CD4-positive, alpha-beta T cell (primary cell): Measurements from ENCODE around the gene MBNL1. TPM values are rescaled to one million over a fixed set of nuclear protein-coding genes. Genes with fewer than 3 reads are reported as not detected.
A peak's percentile ranks its signal among the peaks of the same experiment; 100 is the strongest.

ENCODE experiments used
- ATAC-seq: fragments of 200-7000 bp; cut with Tn5 transposase; one replicate; pipeline ENCODE4 v1.10.0; 2022; ENCODE audit warnings: mild to moderate bottlenecking; ENCODE audit not compliant: poor library complexity
- CTCF ChIA-PET: fragments of 350-600 bp; sonication (Branson Sonifier 250); formaldehyde crosslinking; loops from one replicate; lab custom pipeline; 2021; ENCODE audit warnings: antibody characterized with exemption, inconsistent platforms; lab: Charles Lee
- POLR2A ChIA-PET: fragments of 350-600 bp; sonication (Branson Sonifier 250); formaldehyde crosslinking; loops from one replicate; lab custom pipeline; 2021; ENCODE audit warnings: antibody characterized with exemption, inconsistent platforms; lab: Charles Lee
- DNase-seq, 14 experiments: peaks; one replicate each; pipeline ENCODE4 v3.0.0-alpha.2; 2013 to 2020; ENCODE audit warnings: mixed read lengths in 2 of 14
- H3K27ac ChIP-seq, 2 donors: one replicate each; pipeline versions ENCODE4 v1.5.1 to v1.7.0; 2013; ENCODE audit warnings: low read length in 2 of 2, low read depth in 1 of 2, mild to moderate bottlenecking in 1 of 2
- H3K27me3 ChIP-seq, 2 experiments: 1 replicate in 1 of 2; 2 replicates in 1 of 2; pipeline versions ENCODE4 v1.6.1 to v1.7.0; 2013; ENCODE audit warnings: low read length in 2 of 2, control low read depth in 1 of 2, mild to moderate bottlenecking in 1 of 2, moderate library complexity in 1 of 2; ENCODE audit not compliant: insufficient read depth in 2 of 2, control insufficient read depth in 1 of 2
- H3K36me3 ChIP-seq: one replicate; pipeline ENCODE4 v1.6.1; 2013; ENCODE audit warnings: low read length, control low read depth; ENCODE audit not compliant: insufficient read depth
- H3K4me1 ChIP-seq: one replicate; pipeline ENCODE4 v1.6.1; 2013; ENCODE audit warnings: low read length, control low read depth; ENCODE audit not compliant: insufficient read depth
- H3K4me3 ChIP-seq: one replicate; pipeline ENCODE4 v1.5.1; 2013; ENCODE audit warnings: mild to moderate bottlenecking, low read length, moderate library complexity
- H3K9me3 ChIP-seq, 2 experiments: 1 replicate in 1 of 2; 2 replicates in 1 of 2; pipeline versions ENCODE4 v1.6.1 to v1.7.0; 2013; ENCODE audit warnings: low read length in 2 of 2, mild to moderate bottlenecking in 2 of 2, control low read depth in 1 of 2, moderate library complexity in 1 of 2; ENCODE audit not compliant: control insufficient read depth in 1 of 2, insufficient read depth in 1 of 2
- H3K27ac Mint-ChIP-seq: one replicate; pipeline ENCODE4 v1.8.0; 2020; ENCODE audit warnings: mixed read lengths
- H3K27me3 Mint-ChIP-seq: one replicate; pipeline ENCODE4 v1.8.0; 2021; ENCODE audit warnings: mixed read lengths
- H3K36me3 Mint-ChIP-seq: one replicate; pipeline ENCODE4 v1.8.0; 2021; ENCODE audit warnings: low read depth, mixed read lengths
- H3K4me1 Mint-ChIP-seq: one replicate; pipeline ENCODE4 v1.8.0; 2021; ENCODE audit warnings: low read depth, mixed read lengths
- H3K4me3 Mint-ChIP-seq: one replicate; pipeline ENCODE4 v1.8.0; 2020; ENCODE audit warnings: mild to moderate bottlenecking, mixed read lengths
- H3K9me3 Mint-ChIP-seq: one replicate; pipeline ENCODE4 v1.8.0; 2020; ENCODE audit warnings: mixed read lengths
- CTCF ChIP-seq: fragments of 200-600 bp; IDR thresholded peaks from one replicate; pipeline ENCODE4 v1.8.0; 2022; ENCODE audit warnings: antibody characterized with exemption, mild to moderate bottlenecking
- intact Hi-C, 2 experiments: fragments of 100-400 bp; cut with DNase I in 1 of 2; cut with micrococcal nuclease in 1 of 2; formaldehyde crosslinking; loops; one replicate each; pipeline versions ENCODE4 v1.15.1 to v1.9.0; 2023 to 2025; cut with DNase I, micrococcal nuclease
- total RNA-seq, 174 experiments: library from RNA in 2 of 174; stranded (reverse) in 2 of 174; gene quantifications; one replicate each; pipeline ENCODE4 v1.2.3 and lab custom pipeline; 2021 to 2026

The MBNL1 gene
- total RNA-seq, 2 experiments from 2014 or later, result 551 to 561 TPM

DNA sequence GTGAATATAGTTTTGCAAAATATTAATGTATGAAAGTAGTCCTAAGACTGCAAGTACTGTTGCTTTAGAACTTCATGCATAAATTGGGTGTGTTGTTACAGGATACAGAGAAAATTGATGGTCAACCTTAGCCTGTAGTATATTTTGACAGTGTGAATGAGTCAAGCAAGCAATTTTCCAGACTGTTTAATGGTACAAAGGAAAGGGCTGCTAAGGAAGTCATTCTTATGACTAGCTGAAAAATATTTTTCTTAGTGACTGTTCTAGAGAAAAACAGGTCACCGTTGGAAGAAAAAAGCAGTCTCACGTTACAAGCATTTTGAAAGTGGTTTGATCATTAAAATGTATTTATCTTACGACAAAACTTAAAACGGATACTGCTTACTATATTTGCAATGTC lies 49.2 kb downstream of the MBNL1 start:
- Histone ChIP-seq H3K27ac (no peak overlapping the region), H3K27me3 (no peaks in the 10 kb centered on the region), H3K4me1 (peaks cover 26% of the 10 kb centered on the region), H3K36me3 (peaks cover 30% of the 10 kb centered on the region), H3K4me3 (no peak overlapping the region), H3K9me3 (no peaks in the 10 kb centered on the region)
- POLR2A ChIA-PET, result interaction anchor here (0.6 to 5.8 kb wide), 14 partner anchors 8 to 134 kb away, joined by 3 to 28 read pairs (median 5); partner anchors contain the start of gene MBNL1
- H3K4me1 Mint-ChIP-seq, result peaks cover 98% of the 10 kb centered on the region
- peak overlapping the region; percentile 91 for H3K27ac Mint-ChIP-seq
- intact Hi-C loops, result no loop called here
- H3K36me3 Mint-ChIP-seq, result peaks cover 83% of the 10 kb centered on the region
- DNase-seq (no peak), ATAC-seq (no peak)
- CTCF ChIA-PET, result interaction anchor here (0.8 to 1.8 kb wide), 5 partner anchors 12 to 126 kb away, joined by 3 to 5 read pairs (median 3); no protein-coding TSS in a partner anchor
- no peak for TF ChIP-seq CTCF
- H3K4me3 Mint-ChIP-seq, result peak overlapping the region; percentile 56
- H3K27me3 Mint-ChIP-seq, result no peaks in the 10 kb centered on the region
- no peaks in the 10 kb centered on the region for H3K9me3 Mint-ChIP-seq

DNA sequence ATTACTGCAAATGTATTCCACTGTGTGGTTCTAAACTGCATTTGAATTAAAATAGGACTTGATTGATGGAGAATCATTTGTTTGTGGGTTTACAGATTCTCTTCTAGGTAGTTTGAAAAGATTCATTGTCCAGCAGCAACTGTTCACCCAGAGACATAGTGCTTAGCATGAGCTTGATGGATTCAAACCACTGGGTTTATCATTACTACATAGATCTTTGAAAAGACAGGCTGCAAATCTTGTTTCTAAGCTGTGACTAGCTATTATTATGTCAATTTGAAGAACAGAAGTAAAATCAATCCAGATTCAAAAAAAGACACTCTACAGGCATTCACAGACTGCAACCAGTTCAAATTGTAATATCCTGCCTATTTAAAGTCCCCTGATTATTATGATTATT lies 49.8 kb downstream of the MBNL1 start:
- Histone ChIP-seq H3K4me1 (peaks cover 24% of the 10 kb centered on the region), H3K27ac (no peak overlapping the region), H3K4me3 (no peak overlapping the region), H3K9me3 (no peaks in the 10 kb centered on the region), H3K36me3 (peaks cover 26% of the 10 kb centered on the region), H3K27me3 (no peaks in the 10 kb centered on the region)
- ChIA-PET CTCF (interaction anchor here (0.8 to 1.8 kb wide), 6 partner anchors 12 to 126 kb away, joined by 3 to 5 read pairs (median 3); no protein-coding TSS in a partner anchor), POLR2A (interaction anchor here (0.7 to 5.8 kb wide), 12 partner anchors 9 to 135 kb away, joined by 3 to 28 read pairs (median 6); partner anchors contain the start of gene MBNL1)
- ATAC-seq (no peak), DNase-seq (no peak)
- H3K27me3 Mint-ChIP-seq, result no peaks in the 10 kb centered on the region
- H3K27ac Mint-ChIP-seq, result peak overlapping the region; percentile 91
- peak overlapping the region; percentile 5 for H3K4me3 Mint-ChIP-seq
- H3K36me3 Mint-ChIP-seq, result peaks cover 80% of the 10 kb centered on the region
- no peaks in the 10 kb centered on the region for H3K9me3 Mint-ChIP-seq
- TF ChIP-seq CTCF, result no peak
- H3K4me1 Mint-ChIP-seq, result peaks cover 95% of the 10 kb centered on the region
- intact Hi-C loops, result no loop called here

DNA sequence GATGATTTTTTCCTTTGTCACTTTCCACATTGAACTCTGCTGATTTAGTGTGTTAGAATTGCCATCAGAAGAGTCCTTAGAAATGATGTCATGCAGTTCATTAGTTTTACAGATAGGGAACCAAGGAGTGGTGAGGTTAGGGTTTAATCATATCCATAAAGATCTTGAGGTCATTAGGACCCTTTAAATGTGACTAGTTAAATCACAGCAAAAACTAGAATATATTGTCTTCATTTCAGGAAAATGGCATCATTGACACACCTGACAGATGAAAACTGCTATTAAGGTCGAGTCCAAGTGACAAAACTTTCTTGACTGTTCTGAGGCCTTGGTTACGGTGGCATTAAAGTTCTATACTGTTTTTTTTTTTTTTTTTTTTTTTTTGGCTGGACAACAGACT lies 50.5 kb downstream of the MBNL1 start:
- Mint-ChIP-seq H3K27ac (peak overlapping the region; percentile 91), H3K4me1 (peaks cover 95% of the 10 kb centered on the region), H3K27me3 (no peaks in the 10 kb centered on the region), H3K4me3 (peak overlapping the region; percentile 5), H3K9me3 (no peaks in the 10 kb centered on the region), H3K36me3 (peaks cover 80% of the 10 kb centered on the region)
- no peak for TF ChIP-seq CTCF
- Histone ChIP-seq H3K27me3 (no peaks in the 10 kb centered on the region), H3K9me3 (no peaks in the 10 kb centered on the region), H3K4me3 (no peak overlapping the region), H3K4me1 (peaks cover 22% of the 10 kb centered on the region), H3K27ac (no peak overlapping the region), H3K36me3 (peaks cover 26% of the 10 kb centered on the region)
- DNase-seq (no peak), ATAC-seq (no peak)
- ChIA-PET POLR2A (interaction anchor here (0.7 to 5.8 kb wide), 8 partner anchors 10 to 55 kb away, joined by 3 to 28 read pairs (median 8); partner anchors contain the start of gene MBNL1), CTCF (interaction anchor here (0.9 to 1.8 kb wide), 4 partner anchors 13 to 125 kb away, joined by 3 to 4 read pairs (median 3); no protein-coding TSS in a partner anchor)
- intact Hi-C loops, result no loop called here
